Myocyte (in vitro differentiated cells): ENCODE results near the gene ACTRT3. TPM values are rescaled to one million over a fixed set of nuclear protein-coding genes. Genes with fewer than 3 reads are reported as not detected.

ENCODE experiments used
- total RNA-seq: library from RNA; depleted of rRNA; stranded (reverse); fragments of >200 nt; gene quantifications from 2 replicates; pipeline ENCODE4 v1.2.3, GENCODE V29; 2014

Gene ACTRT3
- total RNA-seq, 1 donor from 2014 or later = 2.8 TPM

Other genes starting within 250 kb of the ACTRT3 start
- gene MECOM, start 105.8 kb downstream of the ACTRT3 start, total RNA-seq = 4.6 and 10.9 TPM in 2 replicates
- gene TERC, start 4.5 kb downstream of the ACTRT3 start, total RNA-seq = 86.8 and 454 TPM in 2 replicates
- 18.4 and 19.8 TPM in 2 replicates for gene MYNN, start 3.8 kb upstream of the ACTRT3 start, total RNA-seq
- gene LRRIQ4, start 43.3 kb upstream of the ACTRT3 start, total RNA-seq = not detected in 2 replicates
- 1.3 and 1.8 TPM in 2 replicates for gene LRRC34, start 43.3 kb upstream of the ACTRT3 start, total RNA-seq
- gene LRRC31, start 100.4 kb upstream of the ACTRT3 start, total RNA-seq = not detected in 2 replicates
- gene SAMD7, start 142.0 kb upstream of the ACTRT3 start, total RNA-seq = not detected in 2 replicates
- 37.3 and 37.7 TPM in 2 replicates for gene SEC62, start 197.2 kb upstream of the ACTRT3 start, total RNA-seq